ENCODE measurements around the gene ATP8A2. TPM values are rescaled to one million over a fixed set of nuclear protein-coding genes. Genes with fewer than 3 reads are reported as not detected.
"Not testable (repeated sequence)": the region's sequence is repeated elsewhere in the genome, so short reads cannot be mapped to it uniquely, and the experiment has no call there.

ATP8A2 gene
- total RNA-seq = 1 to 10 TPM; 1.1 to 1.2 TPM

GRCh38 chr13:25371875-25372283 lies at the start of gene ATP8A2:
ATP8A2 (plus strand) TSS chr13:25371974; CDS start chr13:25372213, 239 bp downstream.
- ATAC-seq (peak; percentile 59), DNase-seq (no peak)
- Mint-ChIP-seq H3K27ac (no peak within 1 kb of the TSS), H3K27me3 (ENCODE audit: low read depth) (peaks cover 67% of the 10 kb centered on the region), H3K36me3 (ENCODE audit: low read depth) (no peaks in the 10 kb centered on the region), H3K4me1 (ENCODE audit: low read depth) (peaks cover 9% of the 10 kb centered on the region), H3K9me3 (ENCODE audit: insufficient read depth) (no peaks in the 10 kb centered on the region), H3K4me3 (peak within 1 kb of the TSS; percentile 50)
- ChIA-PET CTCF (no interaction called here), POLR2A (no interaction called here)

GRCh38 chr13:25324100-25324499 lies 47.7 kb upstream of the ATP8A2 start:
- Mint-ChIP-seq H3K4me3 (no peak overlapping the region), H3K36me3 (ENCODE audit: low read depth) (peaks cover 42% of the 10 kb centered on the region), H3K9me3 (ENCODE audit: insufficient read depth) (no peaks in the 10 kb centered on the region), H3K27me3 (ENCODE audit: low read depth) (no peaks in the 10 kb centered on the region), H3K27ac (peak overlapping the region; percentile 4), H3K4me1 (ENCODE audit: low read depth) (no peaks in the 10 kb centered on the region)
- POLR2A ChIA-PET = interaction anchor here (1.0 to 1.1 kb wide), 2 partner anchors 20 to 38 kb away, joined by 4 read pairs; no protein-coding TSS in a partner anchor
- no peak for DNase-seq
- CTCF ChIA-PET = no interaction called here
- no peak for ATAC-seq

- POLR2A ChIA-PET = no interaction called here
- H3K4me1 Mint-ChIP-seq (ENCODE audit: low read depth) = no peaks in the 10 kb centered on the region
- no peak overlapping the region for H3K4me3 Mint-ChIP-seq
- H3K36me3 Mint-ChIP-seq (ENCODE audit: low read depth) = peaks cover 60% of the 10 kb centered on the region
- DNase-seq (no peak), ATAC-seq (no peak)
- H3K27ac Mint-ChIP-seq = no peak overlapping the region
- H3K27me3 Mint-ChIP-seq (ENCODE audit: low read depth) = no peaks in the 10 kb centered on the region
- H3K9me3 Mint-ChIP-seq (ENCODE audit: insufficient read depth) = no peaks in the 10 kb centered on the region
- CTCF ChIA-PET = no interaction called here
Observed at GRCh38 chr13:25329706-25330105, 42.1 kb upstream of the ATP8A2 start.

- H3K27me3 Mint-ChIP-seq (ENCODE audit: low read depth) = no peaks in the 10 kb centered on the region
- ATAC-seq = no peak
- CTCF ChIA-PET = no interaction called here
- H3K4me1 Mint-ChIP-seq (ENCODE audit: low read depth) = no peaks in the 10 kb centered on the region
- H3K4me3 Mint-ChIP-seq = no peak overlapping the region
- H3K27ac Mint-ChIP-seq = no peak overlapping the region
- no peaks in the 10 kb centered on the region for H3K9me3 Mint-ChIP-seq (ENCODE audit: insufficient read depth)
- POLR2A ChIA-PET = no interaction called here
- peaks cover 55% of the 10 kb centered on the region for H3K36me3 Mint-ChIP-seq (ENCODE audit: low read depth)
- DNase-seq = no peak
Observed at GRCh38 chr13:25330541-25330940, 41.2 kb upstream of the ATP8A2 start.

GRCh38 chr13:25335856-25336255 lies 35.9 kb upstream of the ATP8A2 start:
- ATAC-seq = no peak
- CTCF ChIA-PET = no interaction called here
- peaks cover 40% of the 10 kb centered on the region for H3K36me3 Mint-ChIP-seq (ENCODE audit: low read depth)

GRCh38 chr13:25345576-25345975 lies 26.2 kb upstream of the ATP8A2 start:
- ChIA-PET POLR2A (no interaction called here), CTCF (interaction anchor here (1.2 kb wide), 1 partner anchor 29 kb away, joined by 6 read pairs; no protein-coding TSS in a partner anchor)
- H3K4me3 Mint-ChIP-seq = no peak overlapping the region
- no peak for DNase-seq
- H3K4me1 Mint-ChIP-seq (ENCODE audit: low read depth) = no peaks in the 10 kb centered on the region
- no peak overlapping the region for H3K27ac Mint-ChIP-seq
- peaks cover 11% of the 10 kb centered on the region for H3K36me3 Mint-ChIP-seq (ENCODE audit: low read depth)
- H3K27me3 Mint-ChIP-seq (ENCODE audit: low read depth) = no peaks in the 10 kb centered on the region
- ATAC-seq = no peak
- H3K9me3 Mint-ChIP-seq (ENCODE audit: insufficient read depth) = no peaks in the 10 kb centered on the region

More at GRCh38 chr13:25335856-25336255, 35.9 kb upstream of the ATP8A2 start:
- POLR2A ChIA-PET = no interaction called here
- no peak for DNase-seq
- H3K4me1 Mint-ChIP-seq (ENCODE audit: low read depth) = no peaks in the 10 kb centered on the region
- H3K27me3 Mint-ChIP-seq (ENCODE audit: low read depth) = no peaks in the 10 kb centered on the region
- H3K9me3 Mint-ChIP-seq (ENCODE audit: insufficient read depth) = no peaks in the 10 kb centered on the region
- no peak overlapping the region for H3K27ac Mint-ChIP-seq
- H3K4me3 Mint-ChIP-seq = no peak overlapping the region

- peaks cover 7% of the 10 kb centered on the region for H3K36me3 Mint-ChIP-seq (ENCODE audit: low read depth)
- no peaks in the 10 kb centered on the region for H3K9me3 Mint-ChIP-seq (ENCODE audit: insufficient read depth)
- ChIA-PET CTCF (no interaction called here), POLR2A (no interaction called here)
- ATAC-seq = no peak
- no peak for DNase-seq
- H3K4me3 Mint-ChIP-seq = no peak overlapping the region
- no peaks in the 10 kb centered on the region for H3K4me1 Mint-ChIP-seq (ENCODE audit: low read depth)
- H3K27ac Mint-ChIP-seq = no peak overlapping the region
- H3K27me3 Mint-ChIP-seq (ENCODE audit: low read depth) = peaks cover 1% of the 10 kb centered on the region
Observed at GRCh38 chr13:25347151-25347550, 24.6 kb upstream of the ATP8A2 start.

- POLR2A ChIA-PET = no interaction called here
- no peak overlapping the region for H3K4me3 Mint-ChIP-seq
Observed at GRCh38 chr13:25351404-25351803, 20.4 kb upstream of the ATP8A2 start.

GRCh38 chr13:25352230-25352629 lies 19.5 kb upstream of the ATP8A2 start:
- Mint-ChIP-seq H3K27me3 (ENCODE audit: low read depth) (peaks cover 17% of the 10 kb centered on the region), H3K4me1 (ENCODE audit: low read depth) (no peaks in the 10 kb centered on the region), H3K36me3 (ENCODE audit: low read depth) (no peaks in the 10 kb centered on the region), H3K4me3 (no peak overlapping the region), H3K27ac (no peak overlapping the region), H3K9me3 (ENCODE audit: insufficient read depth) (no peaks in the 10 kb centered on the region)
- DNase-seq (no peak), ATAC-seq (no peak)
- ChIA-PET POLR2A (no interaction called here), CTCF (no interaction called here)

More at GRCh38 chr13:25351404-25351803, 20.4 kb upstream of the ATP8A2 start:
- Mint-ChIP-seq H3K9me3 (ENCODE audit: insufficient read depth) (no peaks in the 10 kb centered on the region), H3K36me3 (ENCODE audit: low read depth) (no peaks in the 10 kb centered on the region), H3K27me3 (ENCODE audit: low read depth) (peaks cover 17% of the 10 kb centered on the region), H3K4me1 (ENCODE audit: low read depth) (no peaks in the 10 kb centered on the region), H3K27ac (no peak overlapping the region)
- ATAC-seq (no peak), DNase-seq (no peak)
- CTCF ChIA-PET = no interaction called here

- CTCF ChIA-PET = no interaction called here
Observed at GRCh38 chr13:25352806-25353205, 19.0 kb upstream of the ATP8A2 start.

GRCh38 chr13:25353344-25353743 lies 18.4 kb upstream of the ATP8A2 start:
- ATAC-seq = no peak
- ChIA-PET CTCF (no interaction called here), POLR2A (no interaction called here)

More at GRCh38 chr13:25352806-25353205, 19.0 kb upstream of the ATP8A2 start:
- peaks cover 17% of the 10 kb centered on the region for H3K27me3 Mint-ChIP-seq (ENCODE audit: low read depth)
- no peak overlapping the region for H3K4me3 Mint-ChIP-seq
- H3K36me3 Mint-ChIP-seq (ENCODE audit: low read depth) = no peaks in the 10 kb centered on the region
- POLR2A ChIA-PET = no interaction called here
- no peaks in the 10 kb centered on the region for H3K4me1 Mint-ChIP-seq (ENCODE audit: low read depth)
- no peak for DNase-seq
- H3K27ac Mint-ChIP-seq = no peak overlapping the region
- ATAC-seq = no peak
- H3K9me3 Mint-ChIP-seq (ENCODE audit: insufficient read depth) = no peaks in the 10 kb centered on the region

GRCh38 chr13:25354377-25354776 lies 17.4 kb upstream of the ATP8A2 start:
- ChIA-PET CTCF (interaction anchor here (0.6 kb wide), 1 partner anchor 904 kb away, joined by 3 read pairs; no protein-coding TSS in a partner anchor), POLR2A (no interaction called here)
- H3K27me3 Mint-ChIP-seq (ENCODE audit: low read depth) = peaks cover 21% of the 10 kb centered on the region
- ATAC-seq = no peak
- H3K36me3 Mint-ChIP-seq (ENCODE audit: low read depth) = no peaks in the 10 kb centered on the region
- H3K4me1 Mint-ChIP-seq (ENCODE audit: low read depth) = no peaks in the 10 kb centered on the region
- no peaks in the 10 kb centered on the region for H3K9me3 Mint-ChIP-seq (ENCODE audit: insufficient read depth)
- no peak overlapping the region for H3K27ac Mint-ChIP-seq
- H3K4me3 Mint-ChIP-seq = no peak overlapping the region
- no peak for DNase-seq

More at GRCh38 chr13:25353344-25353743, 18.4 kb upstream of the ATP8A2 start:
- Mint-ChIP-seq H3K4me1 (ENCODE audit: low read depth) (no peaks in the 10 kb centered on the region), H3K27me3 (ENCODE audit: low read depth) (peaks cover 21% of the 10 kb centered on the region), H3K27ac (no peak overlapping the region), H3K4me3 (no peak overlapping the region), H3K9me3 (ENCODE audit: insufficient read depth) (no peaks in the 10 kb centered on the region), H3K36me3 (ENCODE audit: low read depth) (no peaks in the 10 kb centered on the region)
- DNase-seq = no peak

GRCh38 chr13:25360443-25360842 lies 11.3 kb upstream of the ATP8A2 start:
- H3K36me3 Mint-ChIP-seq (ENCODE audit: low read depth); H3K27ac Mint-ChIP-seq; H3K4me3 Mint-ChIP-seq; POLR2A ChIA-PET; CTCF ChIA-PET; H3K4me1 Mint-ChIP-seq (ENCODE audit: low read depth); DNase-seq; ATAC-seq; H3K9me3 Mint-ChIP-seq (ENCODE audit: insufficient read depth): not testable (repeated sequence)
- H3K27me3 Mint-ChIP-seq (ENCODE audit: low read depth) = peaks cover 10% of the 10 kb centered on the region

Data from activated CD8-positive, alpha-beta T cell treated with anti-CD3 and anti-CD28 coated beads, Interleukin-2, amount 10 ng/mL, durations not matched to agents 7 days and 5 days (primary cell).